MG63 (cell line): Measurements from ENCODE around the gene FMOD. TPM values are rescaled to one million over a fixed set of nuclear protein-coding genes. Genes with fewer than 3 reads are reported as not detected.

Experiments
- DNase-seq: peaks from one replicate; pipeline ENCODE4 v3.0.0-alpha.2; 2020
- H3K27me3 ChIP-seq: fragments of 250-450 bp; sonication (Bioruptor Pico); 2 replicates; pipeline ENCODE4 v1.5.1; 2020; ENCODE audit warnings: mild to moderate bottlenecking, moderate library complexity
- H3K36me3 ChIP-seq: fragments of 250-450 bp; sonication (Bioruptor Pico); 2 replicates; pipeline ENCODE4 v1.5.1; 2020; ENCODE audit warnings: mild to moderate bottlenecking, moderate library complexity
- H3K4me3 ChIP-seq: fragments of 250-450 bp; sonication (Bioruptor Pico); 2 replicates; pipeline ENCODE4 v1.5.1; 2020; ENCODE audit warnings: mild to moderate bottlenecking, moderate library complexity
- H3K9me3 ChIP-seq: fragments of 250-450 bp; sonication (Bioruptor Pico); 2 replicates; pipeline ENCODE4 v1.5.1; 2020; ENCODE audit warnings: mild to moderate bottlenecking, moderate library complexity
- total RNA-seq: library from RNA; depleted of rRNA; stranded (reverse); fragments of >200 nt; shearing (Covaris generic); gene quantifications from 2 replicates; pipeline ENCODE4 v1.2.3, GENCODE V29; 2014; ENCODE audit warnings: low replicate concordance

FMOD gene
- total RNA-seq, 1 experiment from 2014 or later: not detected

DNA sequence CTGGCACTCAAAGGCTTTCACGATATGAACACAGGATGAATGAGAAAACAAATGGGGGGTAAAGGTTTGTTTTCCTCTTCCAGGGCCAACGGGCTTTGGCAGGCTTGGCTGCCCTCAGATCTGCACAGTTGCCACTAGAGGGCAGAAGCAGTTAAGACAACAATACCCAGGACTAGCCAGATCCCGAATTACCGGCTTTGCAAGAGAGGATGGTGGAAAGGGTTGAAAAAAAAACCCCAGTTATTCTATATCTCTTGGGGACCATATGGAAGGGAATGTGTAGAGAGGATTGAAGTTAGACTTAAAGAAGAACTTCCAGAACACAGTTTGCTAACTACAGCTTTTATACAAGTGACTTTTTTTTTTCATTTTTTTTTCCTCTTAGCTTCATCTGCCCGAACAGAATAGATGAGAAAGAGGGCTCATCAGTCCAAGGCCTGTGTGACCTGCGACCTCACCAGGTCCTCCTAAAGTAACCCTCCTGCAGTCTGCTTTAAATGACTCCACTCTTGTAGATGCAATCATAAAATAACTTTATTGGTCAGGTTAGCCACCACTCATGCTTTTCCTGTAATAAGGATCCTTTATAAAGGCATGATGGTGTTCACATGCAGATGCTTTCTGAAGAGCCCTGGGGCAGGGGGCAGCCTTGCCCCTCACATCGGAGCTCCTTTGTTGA is 10.7 kb downstream of the FMOD start:
- Histone ChIP-seq H3K4me3 (no peak overlapping the region), H3K9me3 (no peaks in the 10 kb centered on the region), H3K27me3 (peaks cover 21% of the 10 kb centered on the region), H3K36me3 (no peaks in the 10 kb centered on the region)
- peak; percentile 61 for DNase-seq

GRCh38 chr1:203338335-203339036 is 12.4 kb downstream of the FMOD start:
- no peaks in the 10 kb centered on the region for H3K36me3 ChIP-seq
- H3K4me3 ChIP-seq: no peak overlapping the region
- peak; percentile 36 for DNase-seq
- no peaks in the 10 kb centered on the region for H3K9me3 ChIP-seq
- peaks cover 17% of the 10 kb centered on the region for H3K27me3 ChIP-seq

GRCh38 chr1:203336097-203336496 is 14.8 kb downstream of the FMOD start:
- H3K36me3 ChIP-seq: no peaks in the 10 kb centered on the region
- H3K27me3 ChIP-seq: peaks cover 5% of the 10 kb centered on the region
- no peak overlapping the region for H3K4me3 ChIP-seq
- no peak for DNase-seq
- H3K9me3 ChIP-seq: no peaks in the 10 kb centered on the region

DNA sequence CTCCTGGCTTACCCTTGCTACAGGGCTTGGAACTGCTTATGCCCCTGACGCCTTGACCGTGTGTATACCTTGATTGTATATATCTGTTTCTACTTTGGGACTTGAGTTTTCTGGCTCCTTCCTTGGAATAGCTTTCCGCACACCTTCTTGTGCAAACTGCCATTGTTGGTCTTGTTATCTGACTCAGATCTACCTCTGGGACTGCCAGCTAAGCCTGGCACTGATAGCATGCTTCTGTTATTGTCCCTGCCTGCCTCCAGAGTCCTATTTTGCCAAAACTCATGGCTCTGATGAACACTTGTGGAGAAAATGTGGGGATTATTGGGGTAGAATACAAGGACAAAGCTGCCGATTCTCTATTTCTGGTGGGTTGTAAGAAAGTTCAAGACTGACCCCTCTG is 15.4 kb downstream of the FMOD start:
- Histone ChIP-seq H3K36me3 (no peaks in the 10 kb centered on the region), H3K4me3 (no peak overlapping the region), H3K9me3 (no peaks in the 10 kb centered on the region), H3K27me3 (no peaks in the 10 kb centered on the region; the same call in 1 of the 2 replicates)
- DNase-seq: no peak

- H3K36me3 ChIP-seq: no peaks in the 10 kb centered on the region
- H3K4me3 ChIP-seq: no peak overlapping the region
- H3K27me3 ChIP-seq: no peaks in the 10 kb centered on the region
- DNase-seq: no peak
- H3K9me3 ChIP-seq: no peaks in the 10 kb centered on the region
These were observed 19.7 kb downstream of the FMOD start for GRCh38 chr1:203331224-203331623.

DNA sequence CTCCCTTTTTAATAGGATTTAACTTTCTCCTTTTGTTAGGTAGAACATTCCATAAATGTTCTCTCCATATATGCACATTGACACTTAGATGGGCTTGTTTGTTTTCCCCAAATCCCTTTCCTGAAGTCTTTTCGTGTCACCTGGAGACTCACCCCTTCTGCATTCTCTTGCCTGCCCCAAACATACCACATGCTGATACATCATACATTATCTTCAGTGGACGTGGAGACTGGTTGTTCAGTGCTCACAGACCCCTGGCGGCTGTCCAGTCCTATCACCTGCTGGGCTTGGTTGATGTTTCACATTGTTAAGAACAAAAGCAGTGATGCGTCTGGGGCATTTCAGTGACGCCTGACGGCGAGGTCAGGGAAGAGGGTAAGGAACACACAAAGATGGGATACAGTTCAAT is 22.2 kb downstream of the FMOD start:
- H3K27me3 ChIP-seq: 0 out of 2 replicates have a peak, but pooled peaks cover 3% of the 10 kb centered on the region
- no peaks in the 10 kb centered on the region for H3K9me3 ChIP-seq
- no peak overlapping the region for H3K4me3 ChIP-seq
- no peak for DNase-seq
- H3K36me3 ChIP-seq: no peaks in the 10 kb centered on the region

GRCh38 chr1:203327684-203328457 is 23.1 kb downstream of the FMOD start:
- Histone ChIP-seq H3K36me3 (no peaks in the 10 kb centered on the region), H3K27me3 (0 out of 2 replicates have a peak, but pooled peaks cover 3% of the 10 kb centered on the region), H3K4me3 (peak overlapping the region; percentile 48), H3K9me3 (no peaks in the 10 kb centered on the region)
- DNase-seq: peak; percentile 56

- no peaks in the 10 kb centered on the region for H3K36me3 ChIP-seq
- peaks cover 5% of the 10 kb centered on the region; the same call in 1 of the 2 replicates for H3K27me3 ChIP-seq
- H3K9me3 ChIP-seq: no peaks in the 10 kb centered on the region
- peak overlapping the region; percentile 48 for H3K4me3 ChIP-seq
- DNase-seq: peak; percentile 90
These were observed 23.9 kb downstream of the FMOD start for GRCh38 chr1:203326830-203327683.

DNA sequence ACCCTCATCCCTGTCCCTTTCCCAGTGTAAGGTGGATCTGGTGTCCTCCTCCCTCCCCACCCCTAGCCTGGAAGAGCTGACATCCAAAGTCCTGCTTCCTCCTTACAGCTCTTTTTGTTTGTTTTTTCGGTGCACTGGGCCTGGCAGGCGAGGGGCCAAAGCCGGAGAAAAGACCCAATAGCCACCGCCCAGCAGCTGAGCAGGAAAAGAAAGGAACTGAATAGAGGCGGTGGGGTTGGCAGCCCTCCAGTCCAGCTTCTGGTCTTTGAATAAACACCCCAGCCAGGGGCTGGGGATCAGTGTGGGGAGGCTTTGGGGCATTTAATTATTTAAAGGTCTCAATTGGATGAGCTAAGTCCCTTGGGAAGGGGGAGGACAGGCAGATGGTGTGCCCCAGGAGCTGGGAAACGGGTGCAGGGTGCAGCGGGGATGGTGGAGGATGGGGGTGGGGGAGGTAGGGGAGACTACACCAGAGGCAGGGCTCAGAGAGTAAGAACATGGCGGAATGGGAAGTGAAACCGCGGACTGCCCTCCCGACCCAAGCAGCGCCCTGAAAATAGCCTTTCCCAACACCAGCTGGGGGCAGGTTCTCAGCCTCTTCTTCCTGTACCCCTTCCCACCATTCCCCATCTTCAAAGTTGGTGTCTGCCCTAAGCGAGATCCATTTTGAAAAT is 25.4 kb downstream of the FMOD start:
- H3K9me3 ChIP-seq: no peaks in the 10 kb centered on the region
- peak; percentile 29 for DNase-seq
- H3K36me3 ChIP-seq: no peaks in the 10 kb centered on the region
- H3K27me3 ChIP-seq: peaks cover 5% of the 10 kb centered on the region; the same call in 1 of the 2 replicates
- no peak overlapping the region for H3K4me3 ChIP-seq

- H3K9me3 ChIP-seq: no peaks in the 10 kb centered on the region
- H3K27me3 ChIP-seq: peaks cover 5% of the 10 kb centered on the region; the same call in 1 of the 2 replicates
- DNase-seq: no peak
- H3K4me3 ChIP-seq: no peak overlapping the region
- H3K36me3 ChIP-seq: no peaks in the 10 kb centered on the region
These were observed 25.9 kb downstream of the FMOD start for GRCh38 chr1:203325026-203325417.

DNA sequence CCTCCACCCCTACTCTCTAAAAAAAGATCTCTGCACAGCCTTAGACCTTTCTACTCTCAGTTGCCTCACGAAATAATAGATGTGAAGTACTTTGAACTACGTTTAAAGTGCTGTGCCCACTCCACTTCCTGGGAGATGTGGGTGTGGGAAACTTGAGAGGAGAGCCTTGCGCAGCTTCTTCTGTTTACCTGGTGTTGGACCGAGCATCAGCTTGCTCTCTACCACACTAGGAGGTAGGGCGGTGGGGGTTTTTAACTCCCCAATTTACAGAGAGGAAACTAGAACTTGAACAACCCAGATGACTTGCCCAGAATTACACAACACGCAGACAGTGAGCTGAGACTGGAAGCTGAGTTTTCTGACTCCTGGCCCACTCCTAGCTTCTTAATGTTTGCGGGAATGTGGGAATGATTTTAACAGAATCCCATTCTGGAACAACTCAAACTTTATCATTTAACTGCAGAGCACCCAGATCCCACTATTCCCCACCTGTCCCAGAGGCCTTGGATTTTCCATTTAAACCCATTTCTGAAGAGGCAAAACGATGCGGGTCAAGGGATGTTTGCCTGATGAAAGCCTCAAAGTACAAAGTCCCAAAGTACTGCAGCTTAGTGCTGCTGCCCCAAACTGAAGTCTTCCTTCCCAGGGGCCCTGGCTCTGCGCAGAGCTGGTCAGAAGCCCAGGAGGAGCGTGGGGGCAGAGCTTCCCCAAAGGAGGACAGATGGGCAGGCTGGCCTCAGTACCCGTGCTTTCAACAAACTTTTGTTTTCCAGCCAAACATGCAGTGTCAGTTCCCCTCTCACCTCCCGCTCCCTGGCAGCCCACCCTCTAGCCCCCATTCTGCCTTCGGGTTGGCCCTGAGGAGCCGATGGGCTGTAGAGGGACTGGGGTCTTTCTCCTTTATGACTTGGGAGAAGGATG is 26.6 kb downstream of the FMOD start:
- H3K27me3 ChIP-seq: peaks cover 5% of the 10 kb centered on the region; the same call in 1 of the 2 replicates
- no peaks in the 10 kb centered on the region for H3K9me3 ChIP-seq
- DNase-seq: no peak
- no peaks in the 10 kb centered on the region for H3K36me3 ChIP-seq
- H3K4me3 ChIP-seq: no peak overlapping the region

GRCh38 chr1:203323587-203323986 is 27.3 kb downstream of the FMOD start:
- Histone ChIP-seq H3K36me3 (no peaks in the 10 kb centered on the region), H3K27me3 (peaks cover 5% of the 10 kb centered on the region; the same call in 1 of the 2 replicates), H3K4me3 (no peak overlapping the region), H3K9me3 (no peaks in the 10 kb centered on the region)
- DNase-seq: no peak

DNA sequence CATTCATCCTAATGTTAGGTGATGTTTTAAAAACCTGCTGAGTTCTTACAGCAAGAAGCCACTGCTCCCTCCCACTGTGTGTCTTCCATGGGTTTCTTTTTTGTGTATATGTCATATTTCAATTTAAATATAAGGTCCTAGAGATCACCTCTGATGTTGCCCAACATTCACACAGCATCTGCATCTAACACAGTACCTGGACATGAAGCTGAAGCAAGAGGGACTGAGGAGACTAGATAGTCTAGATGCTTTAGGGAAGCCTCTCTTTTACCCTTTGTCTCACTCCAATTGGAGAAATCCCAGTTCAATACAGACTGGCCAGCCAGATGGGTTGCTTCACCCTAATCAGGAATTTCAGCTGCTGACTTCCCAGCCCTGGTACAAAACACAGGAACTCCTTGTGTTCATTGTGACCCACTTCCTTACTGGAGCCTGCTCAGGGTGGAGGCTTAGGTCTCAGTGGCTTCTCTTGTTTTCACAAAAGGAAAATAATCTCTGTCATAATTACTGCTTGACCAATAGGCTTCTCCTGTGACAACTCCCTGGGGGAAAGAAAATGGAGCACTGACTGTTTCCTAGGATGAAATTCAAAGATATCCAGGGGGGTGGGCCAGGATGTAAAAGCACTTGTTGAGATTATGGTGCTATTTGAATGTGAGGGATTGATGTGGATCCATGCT is 28.3 kb downstream of the FMOD start:
- Histone ChIP-seq H3K4me3 (no peak overlapping the region), H3K27me3 (peaks cover 5% of the 10 kb centered on the region; the same call in 1 of the 2 replicates), H3K36me3 (no peaks in the 10 kb centered on the region), H3K9me3 (no peaks in the 10 kb centered on the region)
- no peak for DNase-seq

DNA sequence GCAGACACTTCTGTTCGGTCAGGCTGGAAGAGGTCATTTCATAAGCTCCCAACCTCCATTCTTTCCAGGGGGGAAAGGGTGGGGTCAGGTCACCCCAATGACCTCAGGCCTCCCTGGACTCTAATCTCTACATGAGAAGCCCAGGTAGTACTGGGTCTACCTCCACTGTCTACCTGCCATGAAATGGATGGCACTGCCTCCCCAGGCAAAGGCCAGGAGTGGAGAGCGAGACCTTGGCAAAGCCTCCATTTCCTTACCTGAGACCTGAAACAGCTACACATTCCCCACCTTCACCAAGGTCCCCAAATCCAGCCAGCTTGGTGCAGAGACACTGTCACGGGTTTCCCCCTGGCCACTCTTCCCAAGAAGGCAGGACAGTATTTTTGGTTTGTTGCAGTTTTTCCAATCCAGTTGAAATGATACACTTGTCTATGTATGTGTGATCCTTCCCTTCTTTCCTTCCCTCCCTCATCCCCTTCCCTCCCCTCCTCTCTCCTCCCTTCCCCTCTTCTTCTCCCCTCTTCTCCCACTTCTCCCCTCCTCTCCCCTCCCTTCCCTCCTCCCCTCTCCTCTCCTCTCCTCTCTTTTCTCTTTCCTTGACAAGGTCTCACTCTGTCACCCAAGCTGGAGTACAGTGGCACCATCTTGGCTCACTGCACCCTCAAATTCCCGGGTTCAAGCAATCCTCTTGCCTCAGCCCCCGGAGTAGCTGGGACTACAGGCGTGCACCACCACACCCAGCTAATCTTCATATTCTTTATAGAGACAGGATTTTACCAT is 29.5 kb downstream of the FMOD start:
- Histone ChIP-seq H3K27me3 (peaks cover 8% of the 10 kb centered on the region; the same call in 1 of the 2 replicates), H3K9me3 (no peaks in the 10 kb centered on the region), H3K4me3 (no peak overlapping the region), H3K36me3 (no peaks in the 10 kb centered on the region)
- DNase-seq: no peak
